A673 (cell line): Measurements from ENCODE around the gene STX18. TPM values are rescaled to one million over a fixed set of nuclear protein-coding genes. Genes with fewer than 3 reads are reported as not detected.

Source experiments
- BruUV-seq: library from RNA; stranded (reverse); fragments of 400-500 nt; replicated peaks from 2 replicates; lab custom pipeline; 2021; lab: Mats Ljungman, UMichigan
- CTCF ChIA-PET: fragments of 300-600 bp; sonication (Branson Sonifier 250); formaldehyde crosslinking; loops from one replicate; lab custom pipeline; 2022; ENCODE audit warnings: antibody characterized with exemption; lab: Charles Lee
- POLR2A ChIA-PET: fragments of 300-600 bp; sonication (Branson Sonifier 250); formaldehyde crosslinking; loops from one replicate; lab custom pipeline; 2022; ENCODE audit warnings: antibody characterized with exemption; ENCODE audit not compliant: low non-redundant PET; lab: Charles Lee
- DNase-seq: peaks from one replicate; pipeline ENCODE4 v3.0.0-alpha.2; 2015; ENCODE audit warnings: low spot score
- H3K27ac ChIP-seq: fragments of 200-600 bp; sonication (generic); 2 replicates; pipeline ENCODE4 v1.5.1; 2016; ENCODE audit warnings: mixed run types, low read depth, mild to moderate bottlenecking, mixed read lengths, antibody characterized with exemption, low read length; ENCODE audit not compliant: poor library complexity, severe bottlenecking
- H3K27me3 ChIP-seq: fragments of 200-600 bp; sonication (generic); replicated peaks from 2 replicates; pipeline ENCODE4 v1.6.1; 2017; ENCODE audit warnings: mixed run types, low read depth, mild to moderate bottlenecking, mixed read lengths, antibody characterized with exemption, low read length; ENCODE audit not compliant: insufficient read depth, poor library complexity
- H3K36me3 ChIP-seq: fragments of 200-600 bp; sonication (generic); 2 replicates; pipeline ENCODE4 v1.6.1; 2016; ENCODE audit warnings: mixed run types, mild to moderate bottlenecking, mixed read lengths, antibody characterized with exemption, low read length; ENCODE audit not compliant: insufficient read depth, poor library complexity, severe bottlenecking
- H3K4me1 ChIP-seq: fragments of 200-600 bp; sonication (generic); 2 replicates; pipeline ENCODE4 v1.6.1; 2017; ENCODE audit warnings: mixed run types, mild to moderate bottlenecking, mixed read lengths, antibody characterized with exemption, low read length; ENCODE audit not compliant: insufficient read depth, poor library complexity, severe bottlenecking
- H3K4me3 ChIP-seq: fragments of 200-600 bp; sonication (generic); 2 replicates; pipeline ENCODE4 v1.5.1; 2016; ENCODE audit warnings: low read depth, mixed run types, mild to moderate bottlenecking, mixed read lengths, low read length; ENCODE audit not compliant: poor library complexity, severe bottlenecking
- H3K9me3 ChIP-seq: fragments of 200-600 bp; sonication (generic); 2 replicates; pipeline ENCODE4 v1.6.1; 2016; ENCODE audit warnings: mixed run types, low read depth, mild to moderate bottlenecking, mixed read lengths, antibody characterized with exemption, low read length; ENCODE audit not compliant: poor library complexity, severe bottlenecking
- EZH2 ChIP-seq: fragments of 200-600 bp; sonication (generic); IDR thresholded peaks from 2 replicates; pipeline ENCODE4 v1.6.1; 2017; ENCODE audit warnings: borderline replicate concordance, low read depth, mild to moderate bottlenecking, mixed read lengths, antibody characterized with exemption, low read length; ENCODE audit not compliant: poor library complexity, severe bottlenecking
- intact Hi-C: fragments of 100-400 bp; cut with micrococcal nuclease; formaldehyde crosslinking; loops from one replicate; pipeline ENCODE4 v1.10.0; 2022; ENCODE audit not compliant: unreplicated experiment
- total RNA-seq: library from RNA; stranded (reverse); gene quantifications from 2 replicates; pipeline ENCODE4 v1.2.3, GENCODE V29; 2021
- TF ChIP-seq, protein P1 (sequence below): fragments of 300-800, 200-600 bp; sonication (generic); conservative IDR thresholded peaks from 2 replicates; pipeline ENCODE4 v1.5.1; 2017; ENCODE audit warnings: low read depth, mild to moderate bottlenecking, antibody characterized with exemption, low read length, moderate library complexity, mixed read lengths

Gene STX18
- total RNA-seq, 1 experiment from 2014 or later = 34.3 TPM

DNA sequence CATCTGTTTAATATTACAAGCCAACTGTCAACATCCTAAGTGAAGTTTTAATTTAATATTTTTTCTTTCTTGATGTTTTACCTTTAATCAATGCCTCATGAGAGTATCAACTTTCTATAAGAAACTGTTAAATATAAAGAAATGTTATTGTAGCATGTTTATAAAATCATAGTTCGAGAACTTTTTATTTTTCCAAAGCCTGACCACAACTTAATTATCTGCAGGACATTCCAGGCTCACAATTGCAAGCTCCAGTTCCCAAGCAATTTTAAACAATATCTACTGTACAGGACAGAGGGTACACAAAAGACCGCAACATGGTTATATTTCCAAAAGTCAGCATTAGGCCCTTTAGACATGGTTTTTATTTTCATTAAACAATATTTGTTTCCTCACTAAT lies 20.1 kb downstream of the STX18 start:
- Histone ChIP-seq H3K4me1 (peaks cover 6% of the 10 kb centered on the region), H3K27me3 (no peaks in the 10 kb centered on the region), H3K4me3 (no peak overlapping the region), H3K9me3 (no peaks in the 10 kb centered on the region), H3K36me3 (no peaks in the 10 kb centered on the region), H3K27ac (no peak overlapping the region)
- no peak for DNase-seq
- intact Hi-C loops = no loop called here
- no peak for TF ChIP-seq EZH2
- TF ChIP-seq, protein P1, sequence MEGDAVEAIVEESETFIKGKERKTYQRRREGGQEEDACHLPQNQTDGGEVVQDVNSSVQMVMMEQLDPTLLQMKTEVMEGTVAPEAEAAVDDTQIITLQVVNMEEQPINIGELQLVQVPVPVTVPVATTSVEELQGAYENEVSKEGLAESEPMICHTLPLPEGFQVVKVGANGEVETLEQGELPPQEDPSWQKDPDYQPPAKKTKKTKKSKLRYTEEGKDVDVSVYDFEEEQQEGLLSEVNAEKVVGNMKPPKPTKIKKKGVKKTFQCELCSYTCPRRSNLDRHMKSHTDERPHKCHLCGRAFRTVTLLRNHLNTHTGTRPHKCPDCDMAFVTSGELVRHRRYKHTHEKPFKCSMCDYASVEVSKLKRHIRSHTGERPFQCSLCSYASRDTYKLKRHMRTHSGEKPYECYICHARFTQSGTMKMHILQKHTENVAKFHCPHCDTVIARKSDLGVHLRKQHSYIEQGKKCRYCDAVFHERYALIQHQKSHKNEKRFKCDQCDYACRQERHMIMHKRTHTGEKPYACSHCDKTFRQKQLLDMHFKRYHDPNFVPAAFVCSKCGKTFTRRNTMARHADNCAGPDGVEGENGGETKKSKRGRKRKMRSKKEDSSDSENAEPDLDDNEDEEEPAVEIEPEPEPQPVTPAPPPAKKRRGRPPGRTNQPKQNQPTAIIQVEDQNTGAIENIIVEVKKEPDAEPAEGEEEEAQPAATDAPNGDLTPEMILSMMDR = no peak
- no TSS peak for BruUV-seq
- ChIA-PET CTCF (no interaction called here), POLR2A (no interaction called here)

DNA sequence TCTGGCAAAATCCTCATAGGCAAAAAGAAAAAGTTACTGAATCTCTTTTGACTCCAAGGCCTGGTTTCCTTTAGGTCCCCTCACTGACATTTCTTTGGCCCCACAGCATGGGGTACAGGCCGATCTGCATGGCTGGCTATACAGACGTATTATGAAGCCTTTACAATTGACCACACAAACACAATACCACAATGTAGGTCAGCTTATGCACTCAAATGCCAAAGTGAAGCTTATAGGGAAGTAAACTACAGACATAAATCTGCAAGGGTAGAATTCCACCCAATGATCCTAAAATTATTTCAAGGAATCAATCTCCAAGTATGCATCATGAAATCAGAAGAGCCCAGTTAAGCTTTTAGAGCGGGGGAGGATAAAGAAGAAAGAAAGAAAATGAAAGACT lies 20.7 kb downstream of the STX18 start:
- Histone ChIP-seq H3K4me3 (no peak overlapping the region), H3K27me3 (no peaks in the 10 kb centered on the region), H3K4me1 (peaks cover 10% of the 10 kb centered on the region), H3K9me3 (no peaks in the 10 kb centered on the region), H3K36me3 (no peaks in the 10 kb centered on the region), H3K27ac (no peak overlapping the region)
- DNase-seq = no peak
- BruUV-seq = no TSS peak
- TF ChIP-seq, protein P1 = no peak
- TF ChIP-seq EZH2 = no peak
- CTCF ChIA-PET = no interaction called here
- POLR2A ChIA-PET = no interaction called here
- intact Hi-C loops = no loop called here

DNA sequence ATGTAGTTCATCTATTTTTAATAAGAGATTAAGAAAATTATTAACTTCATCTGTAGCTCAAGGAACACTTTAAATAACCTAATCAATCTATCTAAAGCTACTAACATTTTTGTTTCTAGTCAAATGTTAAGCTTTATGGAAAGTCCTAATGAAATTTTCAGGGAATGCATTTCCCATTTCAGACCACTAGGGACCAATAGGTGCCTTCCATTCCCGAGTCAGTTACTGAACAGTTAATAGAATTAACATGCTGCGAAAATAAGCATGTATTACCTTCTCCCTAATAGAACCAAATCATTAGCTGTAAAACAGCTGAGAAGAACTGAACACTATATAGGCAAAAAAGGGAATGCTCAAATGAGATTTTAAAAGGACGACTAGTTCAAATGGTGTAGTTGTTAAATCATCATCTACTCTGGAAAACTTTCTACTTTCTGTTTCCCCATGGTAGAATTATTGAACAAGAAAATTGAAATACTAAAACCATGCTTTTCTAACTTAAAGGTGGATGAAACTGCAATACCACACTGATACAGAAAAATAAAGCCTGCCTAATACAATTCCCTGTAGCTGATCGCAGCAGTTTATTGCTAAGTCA lies 22.5 kb downstream of the STX18 start:
- H3K4me1 ChIP-seq = peaks cover 26% of the 10 kb centered on the region
- ChIA-PET CTCF (interaction anchor here (0.8 to 1.1 kb wide), 2 partner anchors 88 to 101 kb away, joined by 3 read pairs; no protein-coding TSS in a partner anchor), POLR2A (no interaction called here)
- no peaks in the 10 kb centered on the region for H3K9me3 ChIP-seq
- no peak overlapping the region for H3K4me3 ChIP-seq
- TF ChIP-seq, protein P1 = peak; percentile 71
- TF ChIP-seq EZH2 = no peak
- BruUV-seq = no TSS peak
- H3K27me3 ChIP-seq = no peaks in the 10 kb centered on the region
- no peak overlapping the region for H3K27ac ChIP-seq
- peak; percentile 42 for DNase-seq
- H3K36me3 ChIP-seq = no peaks in the 10 kb centered on the region
- intact Hi-C loops = no loop called here
